ENCODE data around the gene PCDHB14. TPM values are rescaled to one million over a fixed set of nuclear protein-coding genes. Genes with fewer than 3 reads are reported as not detected.

PCDHB14 gene
- total RNA-seq (2012; rRNA removed) (0.18 and 0.28 TPM in 2 replicates), polyA plus RNA-seq (2012; rRNA removed) (0.36 and 0.39 TPM in 2 replicates), Bru-seq, nascent RNA (percentile 51 among the genes with signal in this experiment), BruChase-seq, experiment 1, labeled RNA remaining after a 6-hour chase (percentile 76 among the genes with signal in this experiment), BruChase-seq, experiment 2, labeled RNA remaining after a 2-hour chase (percentile 69 among the genes with signal in this experiment)
- 0.38 and 0.63 TPM in 2 replicates for polyA plus RNA-seq (2012; cell fraction: cytosol; rRNA removed)
- 0.96 and 1.2 TPM in 2 replicates for polyA plus RNA-seq (2012; cell fraction: nucleus; rRNA removed; ENCODE audit: low replicate concordance)
- long read RNA-seq, full-length matches to known transcripts: 3 of 3 reads
- long read RNA-seq, partial matches to known transcripts: 0 of 3 reads
- long read RNA-seq, other reads (novel, unspliced or antisense): 0 of 3 reads

- H3K27me3 ChIP-seq (ENCODE audit: control insufficient read depth, insufficient read depth, low read length): no peaks in the 10 kb centered on the region
- in situ Hi-C loops (cut with MboI; ENCODE audit: low sequenced_read_pairs) (no loop called here), dilution Hi-C loops (cut with HindIII; ENCODE audit: low sequenced_read_pairs, unreplicated experiment) (no loop called here), intact Hi-C loops (cut with micrococcal nuclease) (loop anchor here (1.0 kb wide), 1 partner anchor 341 kb away; no protein-coding TSS in a partner anchor)
- H4K8ac ChIP-seq (ENCODE audit: low read depth in 2 of 2, low read length in 2 of 2): no peak within 1 kb of the TSS
- no peak within 1 kb of the TSS for H2BK20ac ChIP-seq (ENCODE audit: low read depth, low read length)
- TF ChIP-seq SMC3 (IDR thresholded peaks at IDR 0.05; ENCODE audit: low read depth, low read length): no peak
- no peak for TF ChIP-seq POLR2A (IDR thresholded peaks at IDR 0.05; ENCODE audit: low read depth, low read length)
- TF ChIP-seq NFE2L2 (IDR thresholded peaks at IDR 0.05; ENCODE audit: low read depth, low read length): no peak
- no peak for TF ChIP-seq MAFK (IDR thresholded peaks at IDR 0.05; ENCODE audit: low read depth, low read length)
- no peak for TF ChIP-seq BHLHE40 (IDR thresholded peaks at IDR 0.05; ENCODE audit: low read depth, low read length)
- no peak for TF ChIP-seq MAZ (IDR thresholded peaks at IDR 0.05; ENCODE audit: borderline replicate concordance, low read depth, low read length)
- TF ChIP-seq ELK1 (IDR thresholded peaks at IDR 0.05; ENCODE audit: borderline replicate concordance, low read depth, low read length): no peak
- TF ChIP-seq USF2 (IDR thresholded peaks at IDR 0.05; ENCODE audit: low read depth, low read length): no peak
- TF ChIP-seq MXI1 (IDR thresholded peaks at IDR 0.05; ENCODE audit: borderline replicate concordance, low read depth, low read length): no peak
- TF ChIP-seq CHD1 (IDR thresholded peaks at IDR 0.05; ENCODE audit: low read depth, low read length): no peak
- TF ChIP-seq RAD21 (IDR thresholded peaks at IDR 0.05; ENCODE audit: low read length): peak; percentile 33
- TF ChIP-seq CTCF (conservative IDR thresholded peaks at IDR 0.05; ENCODE audit: low read depth, low read length): peak; percentile 34
- H3K18ac ChIP-seq (ENCODE audit: low read depth, low read length): no peak within 1 kb of the TSS
- no peak within 1 kb of the TSS for H3K56ac ChIP-seq (ENCODE audit: extremely low read depth, insufficient read depth, low read length)
- no peaks in the 10 kb centered on the region for H3K9me1 ChIP-seq (ENCODE audit: insufficient read depth, low read length)
- no peaks in the 10 kb centered on the region for H3K4me1 ChIP-seq (ENCODE audit: control insufficient read depth, insufficient read depth, low read length)
- H4K20me1 ChIP-seq (ENCODE audit: insufficient read depth, low read length): no peaks in the 10 kb centered on the region
- no peak within 1 kb of the TSS for H2AK9ac ChIP-seq (replicated peaks; ENCODE audit: low read depth, low read length, poor library complexity)
- H3K36me3 ChIP-seq (ENCODE audit: control insufficient read depth, insufficient read depth, low read length): no peaks in the 10 kb centered on the region
- H3K9ac ChIP-seq (ENCODE audit: low read depth, low read length): peak within 1 kb of the TSS; percentile 68; the same call in 1 of the 2 replicates
- no peak within 1 kb of the TSS for H2AFZ ChIP-seq (replicated peaks; ENCODE audit: low read length, poor library complexity)
- H3K4ac ChIP-seq (ENCODE audit: low read depth, low read length): no peak within 1 kb of the TSS
- CTCF ChIA-PET: interaction anchor here (0.6 to 2.4 kb wide), 5 partner anchors 148 to 341 kb away, joined by 3 to 8 read pairs (median 4); no protein-coding TSS in a partner anchor
- H3K4me2 ChIP-seq (ENCODE audit: low read depth, low read length): peak within 1 kb of the TSS; percentile 77
- no peak within 1 kb of the TSS for H2BK5ac ChIP-seq (ENCODE audit: low read depth, low read length, poor library complexity, severe bottlenecking)
- WGBS, 2 experiments (ENCODE audit: extremely low coverage in 2 of 2, insufficient read length in 1 of 2): 0% methylated on average over 1 of the region's 15 CpGs; no CpG with 5 or more reads in 1 of the 2 experiments
- peak within 1 kb of the TSS; percentile 48 for H3K4me3 ChIP-seq (ENCODE audit: insufficient read depth, low read depth, low read length)
- H2BK15ac ChIP-seq (ENCODE audit: low read depth, low read length): no peak within 1 kb of the TSS
- BruUV-seq (replicated peaks): no TSS peak
- H3K27ac ChIP-seq (ENCODE audit: insufficient read depth, low read length): no peak within 1 kb of the TSS
- DNase-seq (peak; percentile 20), ATAC-seq (ENCODE audit: low read depth) (peak; percentile 69)
- H2BK120ac ChIP-seq (ENCODE audit: low read depth, low read length): no peak within 1 kb of the TSS
- no peak within 1 kb of the TSS for H2AK5ac ChIP-seq (ENCODE audit: low read depth, low read length)
- no peak within 1 kb of the TSS for H4K5ac ChIP-seq (ENCODE audit: low read depth, low read length)
- H3K14ac ChIP-seq (replicated peaks; ENCODE audit: low read depth, low read length): no peak within 1 kb of the TSS
- POLR2A ChIA-PET (ENCODE audit: unreplicated experiment): no interaction called here
- no peak within 1 kb of the TSS for H4K91ac ChIP-seq (ENCODE audit: insufficient read depth, low read depth, low read length)
- no peaks in the 10 kb centered on the region for H3K79me1 ChIP-seq (ENCODE audit: low read depth in 1 of 2, low read length in 2 of 2)
- no peak within 1 kb of the TSS for H3K23ac ChIP-seq (ENCODE audit: low read depth, low read length)
- H3K9me3 ChIP-seq (ENCODE audit: control insufficient read depth, insufficient read depth, low read length): peaks cover 22% of the 10 kb centered on the region
These were observed at the start of gene PCDHB14 for GRCh38 chr5:141223112-141223783. Gene PCDHB14 (plus strand): TSS chr5:141223343. CDS start chr5:141223506, 163 bp downstream.

Measured in IMR-90 (cell line).